Testis (tissue), 3 donors: ENCODE measurements around the gene DRD4. TPM values are rescaled to one million over a fixed set of nuclear protein-coding genes. Genes with fewer than 3 reads are reported as not detected.

ENCODE experiments used
- DNase-seq: peaks from one replicate; pipeline ENCODE4 v3.0.0-alpha.2; 2019
- H3K27ac ChIP-seq, 2 donors: fragments of 200-600 bp; sonication (generic); one replicate each; pipeline ENCODE4 v1.5.1; 2019
- H3K27me3 ChIP-seq: fragments of 200-600 bp; sonication (generic); one replicate; pipeline ENCODE4 v1.5.1; 2019
- H3K36me3 ChIP-seq: fragments of 200-600 bp; sonication (generic); one replicate; pipeline ENCODE4 v1.5.1; 2017; ENCODE audit warnings: low read depth; ENCODE audit errors: missing control alignments
- H3K4me1 ChIP-seq: fragments of 200-600 bp; sonication (generic); one replicate; pipeline ENCODE4 v1.5.1; 2019
- H3K4me3 ChIP-seq, 2 donors: fragments of 200-600 bp; sonication (generic); one replicate each; pipeline ENCODE4 v1.5.1; 2017 to 2019
- H3K9me3 ChIP-seq: fragments of 200-600 bp; sonication (generic); one replicate; pipeline ENCODE4 v1.5.1; 2017
- POLR2A ChIP-seq: fragments of 450-650 bp; IDR thresholded peaks from one replicate; pipeline ENCODE4 v1.6.1; 2017; ENCODE audit warnings: antibody characterized with exemption, mild to moderate bottlenecking, moderate library complexity
- WGBS, 2 donors: methylation state at CpG; one replicate each; pipeline ENCODE4 v1.1.5; 2018; 5-methylcytosine and 5-hydroxymethylcytosine counted together
- intact Hi-C: fragments of 100-400 bp; cut with DNase I; formaldehyde crosslinking; loops from one replicate; pipeline ENCODE4 v1.15.1; 2023; ENCODE audit warnings: low total_unique reads
- polyA plus RNA-seq: library from polyadenylated mRNA; stranded (reverse); fragments of 350-450 nt; fragmentation: Illumina TruSeq; extraction: RNeasy Lipid Tissue Mini Kit (QIAGEN cat#74804); gene quantifications from one replicate; pipeline ENCODE4 v1.2.3, GENCODE V29; 2014; ENCODE audit warnings: low read depth, low replicate concordance; ENCODE audit not compliant: insufficient read depth
- total RNA-seq, 2 donors: library from RNA; depleted of rRNA; stranded (reverse); fragments of >200 nt; gene quantifications; one replicate each; pipeline ENCODE4 v1.2.3, GENCODE V29; 2016
- TF ChIP-seq, protein P1 (sequence below), 3 experiments: fragments of 450-650 bp in 2 of 3; fragments of 200-600 bp in 1 of 3; sonication (generic) in 1 of 3; IDR thresholded peaks; one replicate each; pipeline ENCODE4 v1.5.1; 2016 to 2019; ENCODE audit warnings: antibody characterized with exemption in 3 of 3, mild to moderate bottlenecking in 2 of 3, moderate library complexity in 1 of 3

Gene DRD4
- total and polyA plus RNA-seq, 3 donors from 2014 or later: 1.5 to 3.3 (median 2.0) TPM

DNA sequence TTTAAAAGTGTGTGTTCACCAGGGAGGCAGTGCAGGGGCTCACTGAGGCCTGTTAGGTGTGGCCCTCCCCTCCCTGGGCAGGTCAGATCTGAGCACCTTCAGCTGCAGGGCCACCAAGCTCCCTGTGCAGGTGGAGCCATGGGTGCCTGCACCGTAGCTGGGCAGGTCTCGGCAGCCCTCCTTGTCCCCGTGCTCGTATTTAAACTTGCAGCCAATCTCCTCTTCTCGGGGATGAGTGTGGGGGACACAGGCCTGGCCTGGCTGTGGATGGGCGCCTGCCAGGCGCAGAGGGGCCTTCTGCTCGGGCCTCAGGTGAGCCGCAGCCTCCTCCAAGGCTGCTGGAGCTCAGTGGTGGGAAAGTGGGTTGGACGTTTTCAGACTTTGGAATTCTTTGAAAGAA, 41.7 kb upstream of the DRD4 start:
- Histone ChIP-seq H3K36me3 (no peaks in the 10 kb centered on the region), H3K4me1 (no peaks in the 10 kb centered on the region), H3K4me3 (no peak overlapping the region), H3K27me3 (no peaks in the 10 kb centered on the region), H3K9me3 (no peaks in the 10 kb centered on the region), H3K27ac (no peak overlapping the region)
- 90 to 93% methylated on average over 10 of the region's 10 CpGs for WGBS, 2 donors
- no peak for DNase-seq
- intact Hi-C loops: no loop called here
- TF ChIP-seq, protein P1, sequence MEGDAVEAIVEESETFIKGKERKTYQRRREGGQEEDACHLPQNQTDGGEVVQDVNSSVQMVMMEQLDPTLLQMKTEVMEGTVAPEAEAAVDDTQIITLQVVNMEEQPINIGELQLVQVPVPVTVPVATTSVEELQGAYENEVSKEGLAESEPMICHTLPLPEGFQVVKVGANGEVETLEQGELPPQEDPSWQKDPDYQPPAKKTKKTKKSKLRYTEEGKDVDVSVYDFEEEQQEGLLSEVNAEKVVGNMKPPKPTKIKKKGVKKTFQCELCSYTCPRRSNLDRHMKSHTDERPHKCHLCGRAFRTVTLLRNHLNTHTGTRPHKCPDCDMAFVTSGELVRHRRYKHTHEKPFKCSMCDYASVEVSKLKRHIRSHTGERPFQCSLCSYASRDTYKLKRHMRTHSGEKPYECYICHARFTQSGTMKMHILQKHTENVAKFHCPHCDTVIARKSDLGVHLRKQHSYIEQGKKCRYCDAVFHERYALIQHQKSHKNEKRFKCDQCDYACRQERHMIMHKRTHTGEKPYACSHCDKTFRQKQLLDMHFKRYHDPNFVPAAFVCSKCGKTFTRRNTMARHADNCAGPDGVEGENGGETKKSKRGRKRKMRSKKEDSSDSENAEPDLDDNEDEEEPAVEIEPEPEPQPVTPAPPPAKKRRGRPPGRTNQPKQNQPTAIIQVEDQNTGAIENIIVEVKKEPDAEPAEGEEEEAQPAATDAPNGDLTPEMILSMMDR (IDR thresholded peaks at IDR 0.05): no peak
- no peak for TF ChIP-seq POLR2A

DNA sequence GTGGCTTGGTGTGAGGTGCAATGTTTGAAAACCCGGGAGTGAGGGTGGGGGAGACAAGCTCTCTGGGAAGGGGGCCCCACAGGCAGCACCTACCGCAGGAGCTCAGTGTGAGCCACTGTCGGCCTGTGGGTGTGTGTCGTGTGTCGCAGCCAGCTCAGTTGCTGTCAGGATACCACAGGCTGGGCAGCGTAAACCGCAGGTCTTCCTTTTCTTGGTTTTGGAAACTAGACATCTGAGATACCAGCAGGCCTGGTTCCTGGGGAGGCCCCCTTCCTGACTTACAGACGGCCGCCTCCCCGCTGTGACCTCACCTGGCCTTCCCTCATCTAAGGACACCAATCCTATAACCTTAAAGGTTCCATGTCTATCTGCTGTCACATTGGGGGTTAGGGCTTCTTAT, 40.7 kb upstream of the DRD4 start:
- no peak overlapping the region for H3K27ac ChIP-seq
- WGBS, 2 donors: 84 to 89% methylated on average over 9 to 10 of the region's 10 CpGs
- no peak overlapping the region for H3K4me3 ChIP-seq
- no peaks in the 10 kb centered on the region for H3K27me3 ChIP-seq
- intact Hi-C loops: no loop called here
- H3K36me3 ChIP-seq: no peaks in the 10 kb centered on the region
- H3K9me3 ChIP-seq: no peaks in the 10 kb centered on the region
- H3K4me1 ChIP-seq: no peaks in the 10 kb centered on the region
- TF ChIP-seq, protein P1 (IDR thresholded peaks at IDR 0.05): no peak
- TF ChIP-seq POLR2A: no peak
- no peak for DNase-seq

DNA sequence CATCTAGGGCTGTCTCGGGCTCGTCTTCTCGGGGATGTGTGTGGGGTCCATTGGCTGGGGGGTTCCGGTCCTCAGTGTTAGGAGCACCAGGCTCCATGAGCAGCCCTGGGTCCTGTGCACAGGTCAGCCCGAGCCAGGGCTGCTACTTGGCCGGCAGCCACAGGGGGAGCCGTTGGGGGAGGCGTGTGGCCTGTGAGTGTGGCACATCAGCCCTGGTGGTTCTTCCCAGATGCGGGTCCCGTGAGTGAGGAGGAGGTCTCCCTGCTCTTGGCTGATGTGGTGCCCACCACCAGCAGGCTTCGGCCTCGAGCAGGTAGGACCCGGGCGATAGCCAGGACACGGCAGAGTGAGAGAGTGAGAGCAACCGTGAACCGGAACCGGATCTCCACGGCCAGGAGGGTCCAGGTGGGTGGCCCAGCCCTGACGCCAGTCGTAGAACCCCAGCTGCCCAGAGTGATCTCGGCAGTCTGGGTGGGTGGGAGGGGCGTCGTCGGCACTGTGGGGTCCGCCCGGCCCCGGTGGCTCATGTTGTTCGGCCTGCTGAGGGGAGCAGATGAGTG, 39.8 kb upstream of the DRD4 start:
- no peaks in the 10 kb centered on the region for H3K36me3 ChIP-seq
- H3K4me3 ChIP-seq: no peak overlapping the region
- no peaks in the 10 kb centered on the region for H3K9me3 ChIP-seq
- no peak for DNase-seq
- no peak for TF ChIP-seq POLR2A
- TF ChIP-seq, protein P1 (IDR thresholded peaks at IDR 0.05): no peak
- no peaks in the 10 kb centered on the region for H3K4me1 ChIP-seq
- 89% methylated on average over 29 of the region's 29 CpGs; no CpG with 5 or more reads in 1 of the 2 donors for WGBS, 2 donors
- no peaks in the 10 kb centered on the region for H3K27me3 ChIP-seq
- intact Hi-C loops: no loop called here
- H3K27ac ChIP-seq: no peak overlapping the region

DNA sequence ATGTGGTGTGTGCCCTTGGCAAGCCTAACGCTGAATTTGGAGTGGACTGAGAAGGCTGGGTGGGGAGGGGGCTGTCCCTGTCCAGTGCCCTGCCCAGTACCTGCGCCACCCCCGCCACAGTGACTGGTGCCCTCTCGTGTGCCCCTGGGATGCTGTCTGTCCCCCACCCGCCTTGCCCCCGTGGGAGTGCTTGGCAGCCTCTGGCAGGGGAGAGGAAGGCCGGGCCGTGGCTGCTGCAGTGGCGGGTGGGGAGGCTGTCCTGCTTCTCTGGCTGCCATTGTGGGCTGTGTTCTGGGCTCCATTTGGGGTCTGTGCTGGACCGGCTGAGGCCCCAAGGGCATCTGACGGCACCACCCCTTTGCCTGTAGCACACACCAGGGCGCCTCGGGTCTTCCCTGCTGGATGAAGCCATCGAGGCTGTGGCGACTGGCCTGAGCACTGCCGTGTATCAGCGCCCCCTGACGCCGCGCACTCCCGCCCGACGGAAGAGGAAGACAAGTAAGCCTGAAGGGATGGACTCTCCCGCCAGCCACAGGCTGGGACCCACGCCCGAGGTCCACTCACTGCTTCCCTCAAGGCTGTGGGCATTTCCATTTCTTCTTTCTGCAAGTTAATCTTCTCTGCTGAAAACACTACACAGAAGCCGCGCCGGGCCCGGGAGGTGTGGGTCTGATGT, 38.9 kb upstream of the DRD4 start:
- intact Hi-C loops: no loop called here
- 90 to 96% methylated on average over 17 to 29 of the region's 30 CpGs for WGBS, 2 donors
- H3K27me3 ChIP-seq: no peaks in the 10 kb centered on the region
- no peak for TF ChIP-seq POLR2A
- TF ChIP-seq, protein P1 (IDR thresholded peaks at IDR 0.05): no peak
- no peak overlapping the region for H3K4me3 ChIP-seq
- H3K27ac ChIP-seq: no peak overlapping the region
- DNase-seq: no peak
- no peaks in the 10 kb centered on the region for H3K4me1 ChIP-seq
- H3K36me3 ChIP-seq: no peaks in the 10 kb centered on the region
- no peaks in the 10 kb centered on the region for H3K9me3 ChIP-seq
